Measurements from ENCODE around the gene FAM180B.

FAM180B gene

GRCh38 chr11:47570651-47571356, 15.7 kb upstream of the FAM180B start:
- DNase-seq = no peak

- DNase-seq = no peak
Observed at GRCh38 chr11:47571357-47571729, 15.1 kb upstream of the FAM180B start.

- no peak for DNase-seq
Observed at GRCh38 chr11:47571895-47572294, 14.6 kb upstream of the FAM180B start.

- DNase-seq = no peak
Observed at GRCh38 chr11:47572715-47573255, 13.7 kb upstream of the FAM180B start.

- DNase-seq = no peak
Observed at GRCh38 chr11:47573321-47573720, 13.2 kb upstream of the FAM180B start.

- DNase-seq = no peak
Observed at GRCh38 chr11:47577460-47578041, 8.9 kb upstream of the FAM180B start.

GRCh38 chr11:47578524-47579494, 7.7 kb upstream of the FAM180B start, which contains the start of the genes KBTBD4 and NDUFS3:
Gene KBTBD4, minus strand, starts transcription at chr11:47578970. Its CDS starts 19 bp downstream, at chr11:47578951.
Gene NDUFS3, plus strand, starts transcription at chr11:47579074. Its CDS starts 18 bp downstream, at chr11:47579092.
- peak; percentile 85 for DNase-seq

GRCh38 chr11:47583844-47584243, 2.6 kb upstream of the FAM180B start:
- no peak for DNase-seq

GRCh38 chr11:47587039-47587716, 700 bp downstream of the FAM180B start:
- no peak for DNase-seq

GRCh38 chr11:47587723-47588326, 1.3 kb downstream of the FAM180B start:
- no peak for DNase-seq

- DNase-seq = no peak
Observed at GRCh38 chr11:47589118-47589517, 2.6 kb downstream of the FAM180B start.

GRCh38 chr11:47589584-47589976, 3.1 kb downstream of the FAM180B start:
- DNase-seq = no peak

GRCh38 chr11:47589977-47590861, 3.7 kb downstream of the FAM180B start:
- DNase-seq = no peak

GRCh38 chr11:47591764-47592163, 5.3 kb downstream of the FAM180B start:
- no peak for DNase-seq

GRCh38 chr11:47592251-47592650, 5.8 kb downstream of the FAM180B start:
- no peak for DNase-seq

GRCh38 chr11:47592970-47593369, 6.5 kb downstream of the FAM180B start:
- no peak for DNase-seq

GRCh38 chr11:47593492-47593933, 7.0 kb downstream of the FAM180B start:
- no peak for DNase-seq

- DNase-seq = no peak
Observed at GRCh38 chr11:47593934-47594855, 7.7 kb downstream of the FAM180B start, which contains the start of gene C1QTNF4. Gene C1QTNF4, minus strand, starts transcription at chr11:47594411. Its CDS starts 3,601 bp downstream, at chr11:47590810.

- no peak for DNase-seq
Observed at GRCh38 chr11:47595029-47595428, 8.6 kb downstream of the FAM180B start.

- no peak for DNase-seq
Observed at GRCh38 chr11:47595967-47596366, 9.5 kb downstream of the FAM180B start.
